Dedifferentiated amniotic fluid mesenchymal stem cell (primary cell): ENCODE data around the gene PCDH15.

Experiments
- DNase-seq: peaks from one replicate; pipeline ENCODE4 v3.0.0-alpha.2; 2016; ENCODE audit errors: extremely low spot score

Gene PCDH15

GRCh38 chr10:54372179-54372578 lies 428.9 kb downstream of the PCDH15 start:
- DNase-seq = no peak

GRCh38 chr10:54368984-54369383 lies 432.0 kb downstream of the PCDH15 start:
- no peak for DNase-seq

- DNase-seq = no peak
Observed at GRCh38 chr10:54363390-54363789, 437.6 kb downstream of the PCDH15 start.

GRCh38 chr10:54342058-54342457 lies 459.0 kb downstream of the PCDH15 start:
- no peak for DNase-seq

- no peak for DNase-seq
Observed at GRCh38 chr10:54335296-54335695, 465.7 kb downstream of the PCDH15 start.

GRCh38 chr10:54319341-54319740 lies 481.7 kb downstream of the PCDH15 start:
- no peak for DNase-seq

- no peak for DNase-seq
Observed at GRCh38 chr10:54318470-54318869, 482.6 kb downstream of the PCDH15 start.

GRCh38 chr10:54314430-54314829 lies 486.6 kb downstream of the PCDH15 start:
- DNase-seq = no peak

GRCh38 chr10:54284526-54285193 lies 516.4 kb downstream of the PCDH15 start:
- no peak for DNase-seq

GRCh38 chr10:54282012-54282411 lies 519.0 kb downstream of the PCDH15 start:
- no peak for DNase-seq

- DNase-seq = no peak
Observed at GRCh38 chr10:54266395-54266794, 534.6 kb downstream of the PCDH15 start.

- no peak for DNase-seq
Observed at GRCh38 chr10:54262726-54263125, 538.3 kb downstream of the PCDH15 start.

- DNase-seq = no peak
Observed at GRCh38 chr10:54259104-54259503, 541.9 kb downstream of the PCDH15 start.

- DNase-seq = no peak
Observed at GRCh38 chr10:54234832-54235231, 566.2 kb downstream of the PCDH15 start.

GRCh38 chr10:54203401-54203800 lies 597.6 kb downstream of the PCDH15 start:
- no peak for DNase-seq

GRCh38 chr10:54198051-54198450 lies 603.0 kb downstream of the PCDH15 start:
- no peak for DNase-seq

- DNase-seq = no peak
Observed at GRCh38 chr10:54194806-54195205, 606.2 kb downstream of the PCDH15 start.

GRCh38 chr10:54159924-54160323 lies 641.1 kb downstream of the PCDH15 start:
- no peak for DNase-seq

- no peak for DNase-seq
Observed at GRCh38 chr10:54148508-54148907, 652.5 kb downstream of the PCDH15 start.

GRCh38 chr10:54139819-54140428 lies 661.1 kb downstream of the PCDH15 start:
- no peak for DNase-seq

- no peak for DNase-seq
Observed at GRCh38 chr10:54137396-54137795, 663.6 kb downstream of the PCDH15 start.

- no peak for DNase-seq
Observed at GRCh38 chr10:54133203-54133602, 667.8 kb downstream of the PCDH15 start.

- no peak for DNase-seq
Observed at GRCh38 chr10:54131833-54132232, 669.2 kb downstream of the PCDH15 start.

GRCh38 chr10:54130394-54130793 lies 670.6 kb downstream of the PCDH15 start:
- no peak for DNase-seq
